ENCODE measurements around the gene COL5A1.

The COL5A1 gene

DNA sequence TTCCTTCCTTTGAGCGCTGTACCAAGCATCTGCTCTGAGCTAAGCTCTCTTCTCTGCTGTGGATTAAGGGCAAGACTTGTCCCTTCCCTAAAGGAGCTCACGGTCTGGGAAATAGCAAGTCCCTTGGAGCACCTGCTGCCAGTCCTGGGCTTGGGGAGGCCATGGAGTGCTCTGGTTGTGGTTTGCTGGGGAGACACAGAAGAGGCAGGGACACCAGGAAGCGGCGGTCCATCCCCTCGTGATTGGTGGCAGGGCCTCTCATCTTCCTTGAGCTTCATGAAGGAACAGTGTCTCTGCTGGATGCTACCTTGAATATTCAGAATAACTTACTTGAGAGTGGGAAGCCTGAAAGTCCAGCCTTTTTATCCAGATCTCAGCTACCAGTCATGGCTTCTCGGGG lies 35.3 kb downstream of the COL5A1 start:
- DNase-seq (ENCODE audit: low read depth): no peak
- in situ Hi-C loops (cut with HindIII; ENCODE audit: low sequenced_read_pairs): no loop called here

GRCh38 chr9:134677743-134678142 lies 36.1 kb downstream of the COL5A1 start:
- DNase-seq (ENCODE audit: low read depth): no peak
- TF ChIP-seq, protein P1, sequence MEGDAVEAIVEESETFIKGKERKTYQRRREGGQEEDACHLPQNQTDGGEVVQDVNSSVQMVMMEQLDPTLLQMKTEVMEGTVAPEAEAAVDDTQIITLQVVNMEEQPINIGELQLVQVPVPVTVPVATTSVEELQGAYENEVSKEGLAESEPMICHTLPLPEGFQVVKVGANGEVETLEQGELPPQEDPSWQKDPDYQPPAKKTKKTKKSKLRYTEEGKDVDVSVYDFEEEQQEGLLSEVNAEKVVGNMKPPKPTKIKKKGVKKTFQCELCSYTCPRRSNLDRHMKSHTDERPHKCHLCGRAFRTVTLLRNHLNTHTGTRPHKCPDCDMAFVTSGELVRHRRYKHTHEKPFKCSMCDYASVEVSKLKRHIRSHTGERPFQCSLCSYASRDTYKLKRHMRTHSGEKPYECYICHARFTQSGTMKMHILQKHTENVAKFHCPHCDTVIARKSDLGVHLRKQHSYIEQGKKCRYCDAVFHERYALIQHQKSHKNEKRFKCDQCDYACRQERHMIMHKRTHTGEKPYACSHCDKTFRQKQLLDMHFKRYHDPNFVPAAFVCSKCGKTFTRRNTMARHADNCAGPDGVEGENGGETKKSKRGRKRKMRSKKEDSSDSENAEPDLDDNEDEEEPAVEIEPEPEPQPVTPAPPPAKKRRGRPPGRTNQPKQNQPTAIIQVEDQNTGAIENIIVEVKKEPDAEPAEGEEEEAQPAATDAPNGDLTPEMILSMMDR (IDR thresholded peaks at IDR 0.05; ENCODE audit: low read depth, low read length, missing control alignments): no peak
- in situ Hi-C loops (cut with HindIII; ENCODE audit: low sequenced_read_pairs): no loop called here

More for the DNA sequence above, 35.3 kb downstream of the COL5A1 start:
- H3K4me3 ChIP-seq (ENCODE audit: low read depth, low read length): no peak overlapping the region
- TF ChIP-seq, protein P1 (IDR thresholded peaks at IDR 0.05; ENCODE audit: low read depth, low read length, missing control alignments): no peak

GRCh38 chr9:134678206-134678605 lies 36.6 kb downstream of the COL5A1 start:
- no peak for DNase-seq (ENCODE audit: low read depth)
- in situ Hi-C loops (cut with HindIII; ENCODE audit: low sequenced_read_pairs): no loop called here
- no peak overlapping the region for H3K4me3 ChIP-seq (ENCODE audit: low read depth, low read length)

More at GRCh38 chr9:134677743-134678142, 36.1 kb downstream of the COL5A1 start:
- H3K4me3 ChIP-seq (ENCODE audit: low read depth, low read length): no peak overlapping the region

GRCh38 chr9:134678666-134679443 lies 37.3 kb downstream of the COL5A1 start:
- DNase-seq (ENCODE audit: low read depth): no peak
- no peak overlapping the region for H3K4me3 ChIP-seq (ENCODE audit: low read depth, low read length)
- TF ChIP-seq, protein P1 (IDR thresholded peaks at IDR 0.05; ENCODE audit: low read depth, low read length, missing control alignments): no peak
- in situ Hi-C loops (cut with HindIII; ENCODE audit: low sequenced_read_pairs): no loop called here

More at GRCh38 chr9:134678206-134678605, 36.6 kb downstream of the COL5A1 start:
- TF ChIP-seq, protein P1 (IDR thresholded peaks at IDR 0.05; ENCODE audit: low read depth, low read length, missing control alignments): no peak

DNA sequence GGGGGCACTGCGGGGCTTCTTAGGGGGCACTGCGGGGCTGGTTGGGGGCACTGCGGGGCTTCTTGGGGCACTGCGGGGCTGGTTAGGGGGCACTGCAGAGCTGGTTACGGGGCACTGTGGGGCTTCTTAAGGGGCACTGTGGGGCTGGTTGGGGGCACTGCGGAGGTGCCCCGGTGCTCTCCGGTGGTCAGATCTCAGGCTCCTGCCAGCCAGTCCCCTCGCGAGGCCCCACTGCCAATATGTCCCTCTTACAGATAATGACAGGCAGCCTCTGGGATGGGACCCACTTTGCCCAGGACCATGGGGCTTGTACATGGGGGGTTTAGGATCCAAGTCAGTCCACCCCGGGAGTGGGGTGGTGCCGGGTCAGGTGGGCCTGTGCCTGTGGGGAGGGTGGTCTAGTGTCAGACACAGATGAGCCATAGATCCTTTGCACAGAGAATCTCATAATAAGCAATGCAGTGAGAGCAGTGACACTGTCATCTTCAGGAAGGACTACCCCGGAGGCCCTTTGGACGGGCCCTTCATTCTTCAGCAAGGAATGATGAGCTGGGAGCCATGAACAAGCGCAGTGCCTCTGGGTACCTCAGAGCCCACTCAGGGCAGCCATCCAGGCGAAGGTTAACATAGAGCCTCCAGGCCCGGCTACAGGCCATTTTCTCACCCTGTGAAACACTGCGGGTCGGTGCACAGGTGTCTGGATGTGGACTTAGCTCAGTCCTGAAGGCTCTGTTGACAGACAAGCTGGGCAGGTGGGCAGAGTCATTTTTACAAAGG lies 38.2 kb downstream of the COL5A1 start:
- TF ChIP-seq, protein P1 (IDR thresholded peaks at IDR 0.05; ENCODE audit: low read depth, low read length, missing control alignments): no peak
- in situ Hi-C loops (cut with HindIII; ENCODE audit: low sequenced_read_pairs): no loop called here
- no peak for DNase-seq (ENCODE audit: low read depth)
- H3K4me3 ChIP-seq (ENCODE audit: low read depth, low read length): no peak overlapping the region

DNA sequence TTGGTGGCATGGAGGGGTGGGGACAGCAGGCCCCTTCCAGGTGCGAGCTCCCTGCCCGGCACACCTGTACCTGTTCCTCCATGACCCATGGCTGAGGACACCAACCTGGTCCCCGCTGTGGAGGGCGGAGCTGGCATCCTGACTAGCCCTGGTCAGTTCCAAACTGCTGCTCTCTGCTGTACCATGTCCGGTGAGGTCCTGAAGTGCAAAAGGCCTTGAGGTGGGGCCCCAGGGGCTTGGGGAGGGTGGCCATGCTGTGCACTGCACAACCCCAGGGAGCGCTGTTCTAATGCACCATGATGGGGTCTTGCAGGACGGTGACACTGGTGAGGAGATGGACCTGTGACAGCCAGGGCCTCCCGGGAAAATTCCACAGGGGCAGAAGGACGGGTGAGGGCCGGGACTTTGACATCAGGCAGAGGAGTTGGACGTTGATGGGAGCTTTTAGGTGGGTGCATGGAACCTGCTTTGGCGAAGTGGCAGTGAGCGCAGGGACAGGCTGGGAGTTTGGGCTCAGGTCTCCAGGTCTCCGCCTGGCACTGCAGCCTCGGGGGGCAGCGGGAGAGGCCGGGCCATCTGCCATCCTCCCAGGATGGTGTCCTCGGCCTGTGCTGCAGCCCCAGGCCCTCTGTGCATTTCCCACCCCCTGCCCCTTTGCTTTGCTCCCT lies 38.9 kb downstream of the COL5A1 start:
- no peak for DNase-seq (ENCODE audit: low read depth)
- no peak overlapping the region for H3K4me3 ChIP-seq (ENCODE audit: low read depth, low read length)
- TF ChIP-seq, protein P1 (IDR thresholded peaks at IDR 0.05; ENCODE audit: low read depth, low read length, missing control alignments): no peak
- in situ Hi-C loops (cut with HindIII; ENCODE audit: low sequenced_read_pairs): no loop called here

All from astrocyte of the cerebellum (primary cell).